Endometrial microvascular endothelial cells (primary cell): Measurements from ENCODE around the gene RPS10. TPM values are rescaled to one million over a fixed set of nuclear protein-coding genes. Genes with fewer than 3 reads are reported as not detected.
"Not testable (repeated sequence)": the region's sequence is repeated elsewhere in the genome, so short reads cannot be mapped to it uniquely, and the experiment has no call there.

Source experiments
- in situ Hi-C: cut with HindIII; loops from 2 replicates; pipeline ENCODE4 v1.10.0; 2017; ENCODE audit warnings: low sequenced_read_pairs, low pct_unique_long_range_greater_than_20kb; ENCODE audit errors: inconsistent ontology term
- total RNA-seq: library from RNA; depleted of rRNA; stranded (reverse); fragments of >200 nt; gene quantifications from one replicate; pipeline ENCODE4 v1.2.3, GENCODE V29; 2015; ENCODE audit errors: inconsistent ontology term

Gene RPS10
- total RNA-seq, 1 donor from 2014 or later, result 2,811 TPM

GRCh38 chr6:34412016-34412415 is 13.9 kb downstream of the RPS10 start:
- in situ Hi-C loops, result no loop called here

- in situ Hi-C loops, result not testable (repeated sequence)
Observed at GRCh38 chr6:34407915-34408314, 18.0 kb downstream of the RPS10 start.

GRCh38 chr6:34396518-34396917 is 29.4 kb downstream of the RPS10 start:
- in situ Hi-C loops, result no loop called here

- in situ Hi-C loops, result no loop called here
Observed at GRCh38 chr6:34393966-34394305, 31.9 kb downstream of the RPS10 start.

- in situ Hi-C loops, result no loop called here
Observed at GRCh38 chr6:34393191-34393965, 32.5 kb downstream of the RPS10 start.

- in situ Hi-C loops, result no loop called here
Observed at GRCh38 chr6:34392497-34393190, 33.2 kb downstream of the RPS10 start, which contains the start of gene NUDT3. Gene NUDT3 (minus strand): TSS chr6:34392669. CDS start chr6:34392362, 307 bp downstream.

- in situ Hi-C loops, result no loop called here
Observed at GRCh38 chr6:34391786-34392496, 33.9 kb downstream of the RPS10 start.

- in situ Hi-C loops, result no loop called here
Observed at GRCh38 chr6:34391473-34391785, 34.4 kb downstream of the RPS10 start.

- in situ Hi-C loops, result no loop called here
Observed at GRCh38 chr6:34390531-34391472, 35.1 kb downstream of the RPS10 start.

- in situ Hi-C loops, result no loop called here
Observed at GRCh38 chr6:34389034-34389433, 36.8 kb downstream of the RPS10 start.

- in situ Hi-C loops, result no loop called here
Observed at GRCh38 chr6:34388421-34388820, 37.4 kb downstream of the RPS10 start.

GRCh38 chr6:34386316-34387137 is 39.3 kb downstream of the RPS10 start:
- in situ Hi-C loops, result no loop called here

- in situ Hi-C loops, result no loop called here
Observed at GRCh38 chr6:34385793-34386195, 40.1 kb downstream of the RPS10 start.

- in situ Hi-C loops, result no loop called here
Observed at GRCh38 chr6:34384321-34385153, 41.3 kb downstream of the RPS10 start.

GRCh38 chr6:34383656-34384320 is 42.1 kb downstream of the RPS10 start:
- in situ Hi-C loops, result no loop called here

GRCh38 chr6:34383161-34383631 is 42.7 kb downstream of the RPS10 start:
- in situ Hi-C loops, result no loop called here

GRCh38 chr6:34381081-34381480 is 44.8 kb downstream of the RPS10 start:
- in situ Hi-C loops, result no loop called here
